Natural killer cell (primary cell): ENCODE measurements around the gene DENND1B. TPM values are rescaled to one million over a fixed set of nuclear protein-coding genes. Genes with fewer than 3 reads are reported as not detected.

ENCODE experiments used
- total RNA-seq, 4 donors: library from RNA; stranded (reverse); fragments of 120-200 nt in 1 of 4; gene quantifications; one replicate each; pipeline versions ENCODE4 v1.2.3 to v1.2.4, GENCODE V29; 2013 to 2022

The DENND1B gene
- total RNA-seq, 3 donors from 2014 or later (not counting 1 experiment from before 2014, with no cell fraction given): 35.4 to 62.5 (median 37.5) TPM

Other genes starting within 250 kb of the DENND1B start
- gene C1orf53, start 127.2 kb upstream of the DENND1B start, total RNA-seq: not detected
- gene LHX9, start 141.9 kb upstream of the DENND1B start, total RNA-seq: not detected